ENCODE results near the gene EPB41L1. TPM values are rescaled to one million over a fixed set of nuclear protein-coding genes. Genes with fewer than 3 reads are reported as not detected.

Gene EPB41L1
- total RNA-seq, 1 donor from 2014 or later = 35.6 TPM

GRCh38 chr20:36219671-36220220 lies 65.2 kb downstream of the EPB41L1 start:
- no peak overlapping the region for H3K27ac Mint-ChIP-seq
- peaks cover 3% of the 10 kb centered on the region for H3K36me3 Mint-ChIP-seq (ENCODE audit: insufficient read depth)
- no peaks in the 10 kb centered on the region for H3K4me1 Mint-ChIP-seq (ENCODE audit: low read depth)
- DNase-seq (ENCODE audit: low spot score, unreplicated experiment) = no peak
- H3K4me3 Mint-ChIP-seq (ENCODE audit: low read depth) = no peak overlapping the region
- TF ChIP-seq CTCF (IDR thresholded peaks at IDR 0.05; ENCODE audit: unreplicated experiment) = no peak
- no peaks in the 10 kb centered on the region for H3K9me3 Mint-ChIP-seq (ENCODE audit: low read depth)
- H3K27me3 Mint-ChIP-seq = no peaks in the 10 kb centered on the region

DNA sequence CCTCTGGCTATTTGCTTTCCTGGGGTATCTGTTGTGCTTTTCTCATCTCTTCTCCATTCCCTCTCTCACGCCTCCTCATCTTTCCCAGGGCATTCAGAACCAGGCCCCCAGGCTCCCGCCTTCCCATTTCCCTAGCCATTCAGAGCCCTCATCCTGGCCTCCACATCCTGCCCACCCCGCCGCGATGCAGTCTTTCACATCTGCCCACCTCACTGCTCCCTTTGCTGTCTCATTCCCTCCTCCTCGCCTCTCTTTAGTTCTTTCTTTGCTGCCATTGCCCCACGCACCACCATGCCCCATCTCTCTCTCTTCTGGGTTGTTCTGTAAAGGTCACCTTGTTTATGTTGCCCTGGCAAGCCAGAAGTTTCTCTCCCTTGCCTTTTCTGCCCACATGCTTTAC lies 71.1 kb downstream of the EPB41L1 start:
- no peak for DNase-seq (ENCODE audit: low spot score, unreplicated experiment)
- H3K27ac Mint-ChIP-seq = no peak overlapping the region
- H3K4me3 Mint-ChIP-seq (ENCODE audit: low read depth) = no peak overlapping the region
- no peaks in the 10 kb centered on the region for H3K4me1 Mint-ChIP-seq (ENCODE audit: low read depth)
- no peaks in the 10 kb centered on the region for H3K9me3 Mint-ChIP-seq (ENCODE audit: low read depth)
- TF ChIP-seq CTCF (IDR thresholded peaks at IDR 0.05; ENCODE audit: unreplicated experiment) = no peak
- H3K36me3 Mint-ChIP-seq (ENCODE audit: insufficient read depth) = peaks cover 2% of the 10 kb centered on the region
- no peaks in the 10 kb centered on the region for H3K27me3 Mint-ChIP-seq

DNA sequence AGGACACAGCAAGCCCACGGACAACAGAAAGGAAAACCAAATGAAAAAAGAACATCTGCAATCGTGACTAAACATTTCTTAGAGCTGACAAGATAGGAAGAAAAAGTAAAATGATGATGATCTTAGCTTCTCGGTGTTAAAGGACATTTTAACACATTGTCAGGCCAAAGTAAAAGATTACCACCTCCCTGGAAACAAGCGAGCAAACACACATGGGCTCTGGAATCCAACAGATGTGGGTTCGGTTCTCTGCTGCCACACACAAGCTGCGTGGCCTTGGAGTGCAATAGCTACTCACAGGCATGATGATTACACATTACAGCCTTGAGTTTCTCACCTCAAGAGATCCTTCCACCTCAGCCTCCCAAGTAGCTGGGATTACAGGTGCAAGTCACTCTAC lies 74.2 kb downstream of the EPB41L1 start:
- TF ChIP-seq CTCF (IDR thresholded peaks at IDR 0.05; ENCODE audit: unreplicated experiment) = no peak
- H3K4me1 Mint-ChIP-seq (ENCODE audit: low read depth) = no peaks in the 10 kb centered on the region
- H3K27me3 Mint-ChIP-seq = no peaks in the 10 kb centered on the region
- H3K4me3 Mint-ChIP-seq (ENCODE audit: low read depth) = no peak overlapping the region
- no peak for DNase-seq (ENCODE audit: low spot score, unreplicated experiment)
- peaks cover 3% of the 10 kb centered on the region for H3K36me3 Mint-ChIP-seq (ENCODE audit: insufficient read depth)
- H3K27ac Mint-ChIP-seq = no peak overlapping the region
- H3K9me3 Mint-ChIP-seq (ENCODE audit: low read depth) = no peaks in the 10 kb centered on the region

- Mint-ChIP-seq H3K27me3 (no peaks in the 10 kb centered on the region), H3K36me3 (ENCODE audit: insufficient read depth) (peaks cover 3% of the 10 kb centered on the region)
These were observed 75.5 kb downstream of the EPB41L1 start for GRCh38 chr20:36230019-36230418.

GRCh38 chr20:36231331-36231730 lies 76.8 kb downstream of the EPB41L1 start:
- Mint-ChIP-seq H3K4me1 (ENCODE audit: low read depth) (peaks cover 4% of the 10 kb centered on the region), H3K27me3 (no peaks in the 10 kb centered on the region), H3K27ac (no peak overlapping the region), H3K4me3 (ENCODE audit: low read depth) (no peak overlapping the region), H3K9me3 (ENCODE audit: low read depth) (no peaks in the 10 kb centered on the region), H3K36me3 (ENCODE audit: insufficient read depth) (peaks cover 2% of the 10 kb centered on the region)
- DNase-seq (ENCODE audit: low spot score, unreplicated experiment) = no peak
- no peak for TF ChIP-seq CTCF (IDR thresholded peaks at IDR 0.05; ENCODE audit: unreplicated experiment)

More at GRCh38 chr20:36230019-36230418, 75.5 kb downstream of the EPB41L1 start:
- H3K4me1 Mint-ChIP-seq (ENCODE audit: low read depth) = no peaks in the 10 kb centered on the region
- no peak overlapping the region for H3K4me3 Mint-ChIP-seq (ENCODE audit: low read depth)
- no peak for TF ChIP-seq CTCF (IDR thresholded peaks at IDR 0.05; ENCODE audit: unreplicated experiment)
- H3K27ac Mint-ChIP-seq = no peak overlapping the region
- H3K9me3 Mint-ChIP-seq (ENCODE audit: low read depth) = no peaks in the 10 kb centered on the region
- no peak for DNase-seq (ENCODE audit: low spot score, unreplicated experiment)
